Islet precursor cell (in vitro differentiated cells): ENCODE results near the gene SERPINE1.

ENCODE experiments used
- DNase-seq: peaks from one replicate; pipeline ENCODE4 v3.0.0-alpha.2; 2018

Gene SERPINE1

DNA sequence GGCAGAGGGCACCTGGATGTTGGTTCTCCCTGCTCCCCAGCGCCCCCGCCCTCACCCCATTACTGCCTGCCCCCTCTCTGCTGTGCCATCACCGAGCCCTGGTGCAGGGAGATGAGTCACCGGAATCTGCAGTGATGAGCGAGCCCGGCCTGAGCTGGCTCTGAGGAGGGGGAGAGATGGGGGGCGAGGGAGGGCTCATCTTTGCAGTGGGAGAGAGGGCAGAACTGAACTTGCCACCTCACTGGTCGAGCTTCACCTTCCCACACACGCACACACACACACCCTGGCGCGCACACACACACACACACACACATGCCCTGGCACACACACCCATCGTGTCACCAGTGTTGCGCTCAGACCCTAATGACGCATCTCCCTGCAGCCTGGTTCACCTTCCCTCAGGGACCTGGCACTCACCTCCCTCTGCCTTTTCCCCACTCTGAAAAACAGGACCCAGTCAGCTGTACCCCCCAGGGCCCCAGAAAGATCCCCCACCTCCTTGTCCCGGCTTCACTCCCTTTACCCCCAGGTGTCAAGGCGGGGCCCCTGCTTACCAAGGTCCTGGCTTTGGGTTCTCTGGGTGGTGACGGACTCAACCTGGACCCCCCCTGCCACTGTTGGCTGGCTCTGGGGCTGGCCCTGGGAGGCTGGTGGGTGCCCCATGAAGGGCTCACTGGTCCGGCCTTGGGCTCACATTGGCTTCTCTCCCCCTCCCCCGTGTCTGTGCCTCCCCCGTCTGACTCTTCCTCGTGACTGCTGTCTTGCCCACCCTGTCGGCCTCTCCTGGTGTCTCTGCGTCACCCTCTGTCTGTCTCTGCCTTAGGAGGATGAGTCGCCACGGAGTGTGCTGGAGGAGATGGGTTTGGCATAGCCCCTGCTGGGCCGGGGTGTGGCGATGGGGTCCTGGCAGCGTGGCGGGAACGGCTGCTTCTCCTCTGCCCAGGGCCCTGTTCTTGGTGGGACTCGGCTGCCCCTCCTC is 33.1 kb downstream of the SERPINE1 start:
- peak; percentile 92 for DNase-seq

DNA sequence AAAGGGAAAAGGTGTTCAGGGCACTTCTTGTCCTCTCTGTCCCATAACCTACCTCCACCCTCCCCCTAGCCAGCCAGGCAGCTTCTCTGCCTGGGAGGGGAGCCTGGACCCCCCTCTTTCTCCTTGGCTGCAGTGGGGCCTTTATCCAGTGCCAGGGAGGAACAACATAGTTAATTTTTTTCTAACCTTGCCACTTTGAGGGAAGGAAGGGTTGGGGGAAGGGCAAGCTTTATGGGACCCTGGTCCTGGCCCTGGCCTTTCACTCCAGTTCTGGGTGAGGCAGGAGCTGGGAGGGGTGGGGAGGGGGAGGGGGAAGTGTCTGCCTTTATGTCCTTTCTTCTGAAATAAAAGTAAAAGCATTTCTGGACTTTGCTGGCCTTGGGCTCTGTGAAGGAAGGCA is 34.0 kb downstream of the SERPINE1 start:
- DNase-seq = no peak

DNA sequence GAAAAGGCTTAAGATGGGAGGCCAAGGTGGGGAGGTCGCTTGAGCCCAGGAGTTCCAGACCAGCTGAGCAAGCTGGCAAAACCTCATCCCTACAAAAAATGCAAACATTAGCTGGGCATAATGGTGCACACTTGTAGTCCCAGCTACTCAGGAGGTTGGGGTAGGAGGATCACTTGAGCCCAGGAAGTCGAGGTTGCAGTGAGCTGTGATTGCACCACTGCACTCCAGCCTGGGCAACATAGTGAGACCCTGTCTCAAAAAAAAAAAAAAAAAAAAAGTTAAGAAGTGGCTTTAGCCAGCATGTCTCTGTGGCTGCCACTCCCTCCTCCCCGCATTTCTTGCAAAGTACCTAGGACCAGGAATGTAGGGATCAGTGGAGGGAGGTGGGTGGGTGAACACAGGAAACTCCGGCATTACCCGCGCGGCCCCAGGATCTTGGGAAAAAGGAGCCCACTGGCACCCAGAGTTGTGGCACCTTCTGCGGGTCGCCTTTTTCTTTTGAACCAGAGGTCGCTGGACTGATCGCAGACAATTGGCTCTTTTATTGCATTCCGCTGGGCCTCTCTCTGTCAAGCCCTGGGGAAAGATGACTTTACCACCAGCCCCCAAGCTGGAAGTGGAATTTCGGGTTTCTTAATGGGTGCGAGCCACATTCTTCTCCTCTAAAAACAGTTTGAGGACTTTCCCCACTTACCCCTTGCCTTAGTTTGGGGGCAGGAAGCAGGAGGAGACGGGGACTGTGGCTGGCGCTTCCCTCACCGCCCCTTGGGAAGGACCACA is 35.0 kb downstream of the SERPINE1 start:
- DNase-seq = peak; percentile 90

DNA sequence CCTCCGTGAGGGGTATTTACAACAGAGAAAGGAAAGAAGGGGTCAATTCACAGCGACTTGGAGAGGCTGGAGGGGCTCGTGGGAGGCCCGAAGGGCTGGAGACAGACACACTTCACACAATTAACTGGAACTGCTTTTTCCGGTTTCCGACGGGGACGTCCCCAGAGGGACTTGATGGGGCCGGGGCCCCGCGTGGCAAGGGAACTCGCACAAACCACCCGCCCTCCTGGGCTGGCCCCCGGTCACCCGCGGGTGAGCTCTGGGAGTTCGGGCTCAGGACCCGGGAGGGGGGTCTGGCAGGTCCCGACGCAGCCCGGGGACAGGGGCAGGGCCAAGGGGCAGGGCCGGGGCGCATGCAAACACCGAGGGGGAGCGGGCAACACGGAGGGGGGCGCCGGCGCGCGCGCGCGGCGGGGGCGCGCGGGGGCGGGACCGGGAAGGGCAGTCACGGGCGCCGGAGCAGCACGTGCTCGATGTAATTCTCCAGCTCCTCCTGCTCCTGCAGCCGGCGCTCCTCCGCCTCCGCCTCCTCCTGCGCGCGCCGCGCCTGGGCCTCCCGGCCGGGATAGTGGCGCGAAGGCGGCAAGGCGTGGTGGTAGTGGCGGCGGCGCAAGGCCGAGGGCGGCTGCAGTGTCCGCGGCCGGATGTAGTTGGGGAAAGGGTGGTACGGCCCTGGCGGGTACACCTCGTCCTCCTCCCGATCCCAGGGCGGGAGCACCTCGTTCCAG is 35.8 kb downstream of the SERPINE1 start:
- DNase-seq = peak; percentile 90

DNA sequence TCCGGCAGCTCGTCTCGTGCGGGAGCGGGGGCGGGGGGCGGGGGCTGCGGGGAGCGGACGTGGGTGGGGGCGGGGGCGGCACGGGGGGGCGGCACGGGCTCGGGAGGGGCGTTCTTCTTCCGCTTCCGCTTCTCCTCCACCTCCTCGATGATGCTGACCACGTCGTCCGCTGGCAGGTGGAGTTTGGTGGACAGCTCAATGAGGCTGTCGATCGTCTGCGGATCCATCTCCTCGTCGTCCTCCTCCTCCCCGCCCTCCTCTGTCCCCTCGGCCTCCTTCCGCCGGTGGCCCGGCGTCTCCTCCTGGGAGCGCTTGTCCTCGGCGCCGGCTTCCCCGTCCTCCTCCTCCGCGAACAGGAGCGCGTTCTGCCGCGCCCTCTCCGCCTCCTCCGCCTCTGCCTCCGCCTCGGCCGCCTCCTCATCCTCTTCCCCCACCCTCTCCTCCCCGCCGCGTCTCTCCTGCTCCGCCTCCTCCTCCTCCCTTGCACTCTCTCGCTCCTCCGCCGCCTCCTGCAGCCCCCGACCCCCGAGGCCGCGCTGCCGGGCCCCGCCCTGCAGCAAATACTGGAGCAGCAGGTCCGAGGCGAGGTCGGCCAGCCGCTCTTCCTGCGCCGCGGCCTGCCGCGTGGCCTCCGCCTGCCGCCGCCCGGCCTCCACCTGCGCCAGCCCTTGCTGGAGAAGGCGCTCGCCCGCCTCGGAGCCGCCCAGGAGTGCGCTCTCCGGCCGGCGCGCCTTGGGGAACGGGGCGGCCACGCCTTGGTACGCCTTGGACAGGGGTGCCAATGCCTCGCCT is 36.6 kb downstream of the SERPINE1 start:
- DNase-seq = peak; percentile 83

DNA sequence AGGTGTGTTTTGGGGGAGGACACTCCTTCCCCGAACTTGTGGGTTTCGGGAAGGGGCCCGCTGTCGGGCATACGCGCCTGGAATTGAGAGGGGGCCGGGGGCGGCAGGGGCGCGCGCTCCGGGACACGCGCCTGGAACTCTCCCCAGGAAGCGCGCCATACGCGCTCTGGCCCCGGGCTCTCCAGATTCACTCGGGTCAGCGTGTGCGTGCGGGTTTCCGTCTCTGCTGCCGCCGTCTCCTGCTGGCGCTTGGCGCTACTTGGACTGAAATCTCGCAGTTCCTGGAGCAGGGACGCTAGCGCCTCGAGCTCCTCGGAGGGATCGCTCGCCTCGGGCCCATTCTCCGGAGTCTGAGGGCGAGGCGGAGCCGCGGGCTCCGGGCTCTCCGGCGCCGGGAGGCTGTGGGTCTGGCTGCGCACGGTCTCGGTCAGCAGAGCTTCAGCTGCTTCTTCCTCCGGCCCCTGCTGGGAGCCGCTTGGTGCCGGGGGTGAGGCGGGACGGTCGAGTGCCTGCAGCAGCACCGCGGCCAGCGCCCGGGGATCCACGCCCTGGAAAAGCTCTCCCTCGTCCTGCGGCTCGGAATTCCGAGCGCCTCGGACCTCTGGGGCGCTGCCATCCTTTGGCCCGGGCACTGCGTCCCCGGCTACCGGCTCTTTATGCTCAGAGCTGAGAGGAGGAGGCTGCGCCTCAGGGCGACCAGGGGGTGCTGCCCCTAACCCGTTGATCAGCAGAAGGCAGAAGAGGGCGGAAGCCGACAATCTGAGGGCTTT is 37.4 kb downstream of the SERPINE1 start:
- peak; percentile 91 for DNase-seq

DNA sequence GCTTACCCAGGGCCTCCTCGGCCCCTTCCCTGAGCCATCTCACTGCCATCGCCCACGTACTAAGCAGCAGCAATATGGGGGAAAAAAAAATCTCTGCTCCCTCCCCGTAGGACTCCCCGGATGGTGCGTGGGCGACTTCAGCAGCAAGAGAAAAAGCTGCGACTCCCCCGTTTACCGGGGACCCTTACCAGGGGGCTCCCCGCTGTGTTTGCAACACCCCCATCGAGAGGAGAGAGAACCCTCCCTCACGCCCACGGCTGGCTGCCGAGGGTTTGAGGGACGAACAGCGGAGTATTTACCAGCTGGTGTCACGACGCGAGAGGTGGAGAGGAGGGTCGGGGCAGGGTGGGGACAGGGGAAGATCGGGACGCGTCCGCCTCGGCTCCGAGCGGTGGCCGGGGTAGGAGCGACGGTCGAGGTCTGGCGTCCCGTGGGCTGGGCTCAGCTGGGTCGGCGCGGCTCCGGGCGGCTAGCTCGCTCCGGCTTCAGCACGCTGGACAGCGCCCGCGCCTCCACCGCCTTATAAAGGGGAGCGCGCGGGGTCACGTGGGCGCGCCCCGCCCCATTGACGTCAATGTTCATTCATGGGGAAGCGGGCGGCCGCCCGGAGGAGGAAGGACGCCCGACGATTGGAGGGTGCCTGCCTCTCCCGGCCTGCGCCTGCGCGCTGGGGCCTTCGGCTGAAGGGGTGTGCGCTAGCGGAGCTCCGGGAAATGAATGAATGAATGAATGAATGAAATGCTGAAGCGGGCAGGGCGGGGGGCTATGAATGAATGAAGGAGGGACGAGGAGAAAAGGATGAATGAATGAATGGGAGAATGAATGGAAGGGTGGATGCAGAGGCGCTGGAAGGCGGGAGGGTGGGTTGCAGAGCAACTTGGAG is 38.4 kb downstream of the SERPINE1 start, which contains the start of gene VGF:
Gene VGF, minus strand, starts transcription at position 495 of the 883 bp plus-strand sequence. CDS start 726 bp downstream, outside the sequence.
- DNase-seq = peak; percentile 97

DNA sequence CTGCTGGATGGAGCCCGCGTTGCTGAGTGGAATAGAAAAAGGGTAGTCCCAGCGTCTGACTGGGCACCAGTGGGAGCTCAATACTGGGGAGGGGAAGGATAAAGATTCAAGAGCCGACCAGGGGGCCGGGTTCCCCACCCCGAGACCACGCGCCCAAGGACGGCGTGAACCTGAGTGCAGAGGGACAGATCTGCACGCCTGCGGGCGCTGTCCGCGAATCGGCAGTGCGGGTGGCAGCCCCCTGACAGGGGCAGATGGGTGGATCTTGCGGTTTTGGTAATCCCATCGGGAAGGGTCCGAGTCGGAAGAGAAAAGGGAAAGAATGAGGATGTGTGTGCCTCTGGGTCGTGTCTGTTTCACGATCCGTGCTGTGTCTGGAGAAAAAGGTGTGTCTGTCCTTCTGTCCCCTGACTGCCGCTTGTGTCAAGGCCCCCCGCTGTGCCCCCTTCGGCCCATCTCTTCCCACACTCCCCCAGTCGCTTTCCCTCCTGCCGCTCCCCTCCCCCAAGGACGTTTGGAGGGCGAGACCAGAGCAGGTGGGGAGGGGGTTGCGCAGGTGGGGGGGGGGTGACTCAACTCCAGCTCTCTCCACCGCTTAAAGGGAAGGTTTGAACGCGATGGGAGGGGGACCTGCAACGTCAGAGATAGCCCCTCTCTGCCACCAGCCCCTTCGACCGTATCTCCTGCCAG is 39.2 kb downstream of the SERPINE1 start:
- peak; percentile 76 for DNase-seq

DNA sequence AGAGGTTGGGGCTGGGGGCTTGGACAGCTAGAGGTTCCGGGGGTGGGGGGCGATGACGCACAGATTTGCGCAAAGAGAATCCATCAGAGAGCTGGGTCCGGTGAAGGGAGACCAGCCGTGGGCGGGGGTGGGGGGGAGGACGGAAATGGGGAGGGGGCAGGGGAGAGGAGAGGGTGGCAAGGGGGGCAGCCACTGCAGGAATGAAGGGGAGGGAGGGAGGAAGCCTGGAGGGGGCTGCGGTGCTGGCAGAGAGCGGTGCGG is 39.7 kb downstream of the SERPINE1 start:
- DNase-seq = no peak

DNA sequence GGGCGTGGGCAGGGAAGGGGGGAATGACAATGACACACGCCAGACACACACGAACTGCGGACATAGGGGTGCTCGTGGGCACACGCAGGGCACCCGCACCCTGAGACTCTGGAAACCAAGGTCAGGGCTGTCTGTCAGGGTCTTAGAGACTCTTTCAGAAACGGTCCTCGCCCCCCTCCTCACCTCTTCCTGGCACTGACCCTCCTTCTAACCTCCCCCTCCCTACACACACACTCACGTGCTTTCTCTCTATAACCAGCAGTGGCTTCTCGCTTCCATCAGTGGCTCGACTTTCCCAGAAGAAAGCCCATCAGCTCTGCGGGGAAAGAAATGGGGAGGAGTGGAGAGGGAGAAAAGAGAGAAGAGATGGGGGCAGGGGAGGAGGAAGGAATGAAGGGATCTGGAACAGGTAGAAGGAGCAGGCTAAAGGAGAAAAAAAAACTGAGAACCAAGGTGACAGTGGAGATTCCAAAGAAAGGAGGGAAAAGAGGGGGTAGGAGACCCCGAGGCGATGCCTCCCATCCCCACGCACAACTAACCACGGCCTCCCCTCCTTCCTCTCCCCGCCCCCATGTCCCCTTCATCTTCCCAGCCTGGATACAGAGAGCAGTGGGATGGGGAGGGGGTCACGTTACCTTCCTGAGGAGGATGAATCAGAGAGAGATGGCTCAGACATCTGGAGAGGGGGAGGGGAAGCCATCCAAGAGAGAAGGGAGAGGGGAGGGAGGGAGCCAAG is 40.2 kb downstream of the SERPINE1 start:
- peak; percentile 92 for DNase-seq

DNA sequence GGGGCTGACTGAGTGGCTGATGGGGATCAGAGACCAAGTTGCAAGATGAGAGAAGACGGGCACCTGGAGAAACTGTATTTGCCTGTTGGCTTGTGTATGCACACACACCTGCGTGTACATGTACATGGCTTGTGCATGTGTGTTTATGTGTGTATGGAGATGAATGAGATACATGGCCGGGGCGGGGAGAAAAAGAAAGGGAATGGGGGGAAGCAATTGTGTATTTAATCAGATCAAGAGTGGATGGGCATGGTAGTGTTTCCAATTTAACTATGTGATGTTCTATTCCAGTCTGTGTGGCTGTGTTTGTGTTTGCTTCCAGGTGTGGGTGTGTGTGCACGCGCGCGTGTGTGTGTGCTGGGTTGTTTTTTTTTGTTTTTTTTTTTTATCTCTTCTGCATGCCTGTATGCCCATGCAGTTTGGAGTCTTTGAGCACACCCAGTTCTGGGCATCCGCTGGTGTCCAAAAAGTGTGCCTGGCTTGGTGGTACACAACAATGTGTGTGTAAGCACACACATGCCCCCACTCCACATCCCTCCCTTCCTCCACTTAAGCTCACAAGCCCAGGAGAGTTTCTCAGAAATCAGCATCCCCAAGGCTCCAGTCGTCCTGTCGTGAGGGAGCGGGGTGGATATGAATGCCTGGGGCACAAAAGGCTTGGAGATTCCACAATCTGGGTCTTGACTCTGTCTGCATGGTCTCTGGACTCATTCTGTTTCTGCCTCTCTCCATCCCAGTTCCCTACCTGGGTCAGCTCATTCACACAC is 40.9 kb downstream of the SERPINE1 start:
- DNase-seq = peak; percentile 72

DNA sequence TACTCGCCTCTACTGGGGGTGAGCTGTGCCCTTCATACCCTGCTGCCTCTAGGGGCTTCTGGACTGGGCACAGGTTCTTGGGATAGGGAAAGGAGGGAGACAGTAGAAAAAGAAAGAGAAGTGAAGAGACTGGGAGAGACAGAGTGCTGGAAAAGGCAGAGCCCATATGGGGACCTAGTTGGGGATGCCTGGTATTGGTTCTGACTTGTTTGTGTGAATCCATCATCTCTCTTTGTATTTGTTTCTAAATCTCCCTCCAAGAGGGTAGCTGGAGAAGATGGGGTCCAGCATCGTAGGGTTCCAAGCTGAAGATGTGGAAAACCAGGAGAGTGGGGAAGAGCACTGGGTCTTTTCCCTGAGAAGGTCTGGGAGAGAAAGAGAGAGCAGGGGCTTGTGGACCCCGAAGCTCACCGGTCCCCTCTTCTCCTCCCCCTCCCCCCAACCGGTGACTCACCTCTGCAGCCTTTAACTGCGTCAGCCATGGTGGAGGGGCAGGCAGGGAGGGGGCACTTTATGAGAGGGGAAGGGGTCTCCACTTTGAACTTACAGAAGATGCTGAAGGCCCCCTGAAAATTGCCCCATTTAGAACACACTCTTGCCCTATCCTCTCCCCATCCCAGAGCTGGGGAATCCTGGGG is 41.6 kb downstream of the SERPINE1 start:
- DNase-seq = no peak

DNA sequence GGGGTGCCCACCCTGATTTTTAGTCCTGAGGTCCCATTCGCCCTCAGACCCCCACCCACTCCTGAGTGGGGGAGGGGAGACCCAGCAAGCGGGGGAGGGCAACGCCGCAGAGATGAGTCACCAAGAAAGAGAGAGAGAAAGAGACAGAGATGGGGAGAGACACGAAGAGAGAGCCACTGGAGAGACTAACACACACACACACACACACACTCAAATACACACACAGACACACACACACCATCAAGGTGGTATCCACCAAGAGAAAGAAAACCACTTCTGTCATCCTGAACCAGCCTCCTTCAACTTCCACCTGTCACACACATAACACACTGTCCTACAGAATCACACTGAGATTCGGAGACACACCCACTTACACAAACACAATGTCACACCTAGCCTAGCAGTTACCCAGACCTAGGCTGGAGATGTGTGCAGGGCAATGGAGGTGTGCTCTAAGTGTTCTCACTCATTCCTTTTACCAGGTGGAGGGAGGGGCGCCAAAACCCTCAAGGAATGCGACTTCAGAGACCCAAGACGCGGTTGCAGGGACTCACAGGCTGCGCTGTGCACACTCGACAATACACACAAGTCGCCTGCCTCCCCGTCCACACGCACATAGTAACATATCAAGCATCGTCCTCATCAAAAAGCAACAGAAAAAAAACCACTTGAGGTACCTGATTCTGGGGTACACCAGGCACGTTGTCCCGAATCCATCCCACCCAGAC is 42.4 kb downstream of the SERPINE1 start:
- no peak for DNase-seq

DNA sequence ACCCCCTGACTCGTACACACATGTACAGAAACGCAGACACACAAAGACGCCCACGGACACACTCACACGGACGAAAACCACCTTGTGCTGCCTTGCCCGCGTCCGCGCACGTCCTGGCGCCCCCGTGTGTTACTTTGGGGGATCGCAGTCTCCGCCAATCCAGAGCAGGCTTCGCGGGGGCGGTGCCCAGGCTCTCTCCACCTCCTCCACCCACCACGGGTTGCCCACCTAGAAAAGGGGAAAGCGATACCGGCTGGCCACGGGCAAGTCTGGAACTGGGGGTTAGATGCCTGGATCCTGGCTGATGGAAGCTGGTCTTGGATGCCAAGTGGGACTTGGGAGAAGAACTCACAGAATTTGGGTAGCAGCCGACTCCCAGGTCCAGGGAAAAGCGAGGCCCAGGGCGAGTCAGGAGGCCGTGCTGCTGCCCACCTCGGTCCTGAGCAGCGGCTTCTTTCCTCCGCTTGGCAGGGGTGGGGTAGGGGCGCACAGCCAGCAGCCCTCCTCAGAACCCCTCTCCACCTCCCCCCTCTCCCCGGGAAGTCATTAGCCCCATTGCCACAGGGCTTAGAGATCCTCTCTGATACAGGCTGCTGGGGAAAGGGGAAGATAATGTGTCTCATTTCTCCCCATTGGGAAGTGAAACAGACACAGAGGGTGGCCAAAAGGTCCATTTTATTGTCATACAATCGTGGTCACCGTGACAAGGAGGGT is 43.1 kb downstream of the SERPINE1 start:
- peak; percentile 85 for DNase-seq

DNA sequence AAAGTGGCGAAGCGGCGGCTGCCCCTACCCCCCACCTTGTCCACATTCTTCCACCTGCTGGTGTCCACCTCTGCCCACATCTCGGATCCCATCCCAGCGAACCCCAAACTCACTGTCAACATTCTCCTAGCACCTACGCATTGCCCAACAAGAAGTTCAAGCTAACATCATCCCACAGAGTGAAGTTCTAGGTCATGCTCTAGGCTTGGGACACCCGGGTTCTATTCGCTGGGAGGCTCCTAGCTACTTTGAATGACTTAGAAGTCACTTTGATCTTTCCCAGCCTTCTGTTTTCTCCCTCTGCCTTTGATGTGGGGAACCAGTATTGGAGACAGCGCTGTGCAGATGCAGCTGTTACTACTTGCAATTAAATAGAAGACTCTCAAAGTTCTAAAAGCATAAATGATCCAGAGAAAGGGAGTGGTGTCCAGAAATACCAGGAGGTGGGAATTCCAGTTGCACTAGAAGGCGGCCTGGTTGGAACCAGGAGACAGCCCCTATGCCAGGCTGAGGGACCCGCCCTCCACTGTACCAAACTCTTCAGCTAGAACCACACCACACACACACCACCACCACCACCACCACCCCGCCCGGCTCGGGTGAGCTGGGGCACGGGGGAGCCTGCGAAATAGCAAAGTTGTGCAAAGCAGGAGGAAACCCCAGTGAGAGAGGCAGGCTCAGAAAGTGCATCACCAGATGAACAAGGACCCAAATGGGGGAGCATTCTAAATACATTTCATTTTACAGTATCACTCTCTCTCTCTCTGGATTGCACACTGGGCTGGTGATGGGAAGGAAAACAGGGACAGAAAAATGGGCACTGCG is 43.9 kb downstream of the SERPINE1 start:
- no peak for DNase-seq

DNA sequence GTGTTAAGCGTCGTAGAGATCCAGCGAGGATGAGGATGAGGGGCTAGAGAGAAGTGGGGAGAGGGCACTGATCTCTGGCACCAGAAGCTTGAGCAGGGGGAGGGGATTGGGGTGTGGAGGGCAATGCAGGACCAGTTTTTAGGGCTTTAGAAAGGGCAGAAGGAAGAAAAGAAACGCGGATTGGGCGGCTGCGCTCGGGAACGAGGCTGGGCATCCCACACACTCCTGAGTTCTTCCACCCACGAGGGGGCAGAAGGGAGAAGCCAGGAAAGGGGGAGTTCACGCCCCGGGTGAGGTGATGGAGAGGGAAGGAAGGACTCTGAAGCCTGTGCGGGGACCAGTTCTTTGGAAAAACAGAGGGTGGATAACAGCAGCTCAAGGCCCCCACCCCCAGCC is 44.5 kb downstream of the SERPINE1 start:
- DNase-seq = no peak
